Peyer's patch (tissue), 4 donors: Measurements from ENCODE around the gene ITGB7. TPM values are rescaled to one million over a fixed set of nuclear protein-coding genes. Genes with fewer than 3 reads are reported as not detected.

Experiments
- DNase-seq, 3 donors: peaks; one replicate each; pipeline ENCODE4 v3.0.0-alpha.2; 2017 to 2019
- H3K27ac ChIP-seq, 4 donors: fragments of 200-600 bp; sonication (generic); one replicate each; pipeline ENCODE4 v1.5.1; 2016 to 2019
- H3K27me3 ChIP-seq, 2 donors: fragments of 200-600 bp; sonication (generic); one replicate each; pipeline ENCODE4 v1.5.1; 2019
- H3K36me3 ChIP-seq, 3 donors: fragments of 200-600 bp; sonication (generic); one replicate each; pipeline ENCODE4 v1.5.1; 2016 to 2019
- H3K4me1 ChIP-seq, 4 donors: fragments of 200-600 bp; sonication (generic); one replicate each; pipeline ENCODE4 v1.5.1; 2016 to 2019
- H3K4me3 ChIP-seq, 4 donors: fragments of 200-600 bp; sonication (generic); 1 replicate in 3 of 4; 2 replicates in 1 of 4; pipeline ENCODE4 v1.5.1; 2016 to 2019; ENCODE audit warnings: mild to moderate bottlenecking in 1 of 4
- H3K9me3 ChIP-seq, 4 donors: fragments of 200-600 bp; sonication (generic); one replicate each; pipeline ENCODE4 v1.5.1; 2016 to 2019; ENCODE audit warnings: mild to moderate bottlenecking in 1 of 4
- POLR2A ChIP-seq, 2 donors: fragments of 450-650 bp; IDR thresholded peaks; one replicate each; pipeline ENCODE4 v1.5.1; 2017; ENCODE audit warnings: antibody characterized with exemption in 2 of 2, mild to moderate bottlenecking in 2 of 2, moderate library complexity in 2 of 2
- small RNA-seq, 2 donors: library from RNA; depleted of rRNA; stranded (forward); fragments of <200 nt; gene quantifications; one replicate each; pipeline ENCODE3, GENCODE V24; 2016
- total RNA-seq, 4 donors: library from RNA; depleted of rRNA; stranded (reverse); fragments of >200 nt; gene quantifications; one replicate each; pipeline ENCODE4 v1.1.0, GENCODE V29; 2016
- TF ChIP-seq, protein P1 (sequence below), 6 experiments: fragments of 450-650 bp in 4 of 6; fragments of 200-600 bp in 2 of 6; sonication (generic) in 1 of 6; IDR thresholded peaks; one replicate each; pipeline ENCODE4 v1.5.1; 2017 to 2019; ENCODE audit warnings: antibody characterized with exemption in 6 of 6, mild to moderate bottlenecking in 3 of 6, moderate library complexity in 1 of 6

ITGB7 gene
- total RNA-seq, 4 donors from 2014 or later, result 3.8 to 66.0 (median 4.4) TPM

DNA sequence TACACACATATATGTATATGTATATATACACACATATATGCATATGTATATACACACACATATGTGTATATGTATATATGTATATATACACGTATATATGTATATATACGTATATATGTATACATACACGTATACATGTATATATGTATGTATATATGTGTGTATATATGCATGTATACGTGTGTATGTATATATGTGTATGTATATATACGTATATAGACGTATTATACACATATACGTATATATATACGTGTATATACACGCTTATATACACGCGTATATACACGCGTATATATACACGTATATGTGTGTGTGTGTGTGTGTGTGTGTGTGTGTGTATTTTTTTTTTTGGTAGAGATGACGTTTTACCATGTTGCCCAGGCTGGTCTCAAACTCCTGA lies 59.4 kb downstream of the ITGB7 start:
- Histone ChIP-seq H3K9me3 (no peaks in the 10 kb centered on the region), H3K27me3 (no peaks in the 10 kb centered on the region), H3K4me3 (no peak overlapping the region), H3K27ac (no peak overlapping the region), H3K36me3 (no peaks in the 10 kb centered on the region), H3K4me1 (no peaks in the 10 kb centered on the region)
- no peak for DNase-seq
- TF ChIP-seq POLR2A (IDR thresholded peaks at IDR 0.05), result no peak
- TF ChIP-seq, protein P1, sequence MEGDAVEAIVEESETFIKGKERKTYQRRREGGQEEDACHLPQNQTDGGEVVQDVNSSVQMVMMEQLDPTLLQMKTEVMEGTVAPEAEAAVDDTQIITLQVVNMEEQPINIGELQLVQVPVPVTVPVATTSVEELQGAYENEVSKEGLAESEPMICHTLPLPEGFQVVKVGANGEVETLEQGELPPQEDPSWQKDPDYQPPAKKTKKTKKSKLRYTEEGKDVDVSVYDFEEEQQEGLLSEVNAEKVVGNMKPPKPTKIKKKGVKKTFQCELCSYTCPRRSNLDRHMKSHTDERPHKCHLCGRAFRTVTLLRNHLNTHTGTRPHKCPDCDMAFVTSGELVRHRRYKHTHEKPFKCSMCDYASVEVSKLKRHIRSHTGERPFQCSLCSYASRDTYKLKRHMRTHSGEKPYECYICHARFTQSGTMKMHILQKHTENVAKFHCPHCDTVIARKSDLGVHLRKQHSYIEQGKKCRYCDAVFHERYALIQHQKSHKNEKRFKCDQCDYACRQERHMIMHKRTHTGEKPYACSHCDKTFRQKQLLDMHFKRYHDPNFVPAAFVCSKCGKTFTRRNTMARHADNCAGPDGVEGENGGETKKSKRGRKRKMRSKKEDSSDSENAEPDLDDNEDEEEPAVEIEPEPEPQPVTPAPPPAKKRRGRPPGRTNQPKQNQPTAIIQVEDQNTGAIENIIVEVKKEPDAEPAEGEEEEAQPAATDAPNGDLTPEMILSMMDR (IDR thresholded peaks at IDR 0.05), result no peak

DNA sequence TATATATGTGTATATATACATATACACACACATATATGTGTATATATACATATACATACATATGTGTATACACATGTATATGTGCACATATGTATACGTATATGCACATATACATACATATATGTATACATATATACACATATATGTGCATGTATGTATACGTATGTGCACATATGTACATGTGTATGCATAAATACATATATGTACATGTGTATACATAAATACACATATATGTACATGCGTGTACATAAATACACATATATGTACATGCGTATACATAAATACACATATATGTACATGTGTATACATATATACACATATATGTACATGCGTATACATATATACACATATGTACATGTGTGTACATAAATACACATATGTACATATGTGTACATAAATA lies 59.9 kb downstream of the ITGB7 start:
- DNase-seq, result no peak
- H3K4me1 ChIP-seq, result no peaks in the 10 kb centered on the region
- H3K27ac ChIP-seq, result no peak overlapping the region
- H3K4me3 ChIP-seq, result no peak overlapping the region
- H3K27me3 ChIP-seq, result no peaks in the 10 kb centered on the region
- TF ChIP-seq, protein P1 (IDR thresholded peaks at IDR 0.05), result no peak
- no peaks in the 10 kb centered on the region for H3K36me3 ChIP-seq
- no peaks in the 10 kb centered on the region for H3K9me3 ChIP-seq

DNA sequence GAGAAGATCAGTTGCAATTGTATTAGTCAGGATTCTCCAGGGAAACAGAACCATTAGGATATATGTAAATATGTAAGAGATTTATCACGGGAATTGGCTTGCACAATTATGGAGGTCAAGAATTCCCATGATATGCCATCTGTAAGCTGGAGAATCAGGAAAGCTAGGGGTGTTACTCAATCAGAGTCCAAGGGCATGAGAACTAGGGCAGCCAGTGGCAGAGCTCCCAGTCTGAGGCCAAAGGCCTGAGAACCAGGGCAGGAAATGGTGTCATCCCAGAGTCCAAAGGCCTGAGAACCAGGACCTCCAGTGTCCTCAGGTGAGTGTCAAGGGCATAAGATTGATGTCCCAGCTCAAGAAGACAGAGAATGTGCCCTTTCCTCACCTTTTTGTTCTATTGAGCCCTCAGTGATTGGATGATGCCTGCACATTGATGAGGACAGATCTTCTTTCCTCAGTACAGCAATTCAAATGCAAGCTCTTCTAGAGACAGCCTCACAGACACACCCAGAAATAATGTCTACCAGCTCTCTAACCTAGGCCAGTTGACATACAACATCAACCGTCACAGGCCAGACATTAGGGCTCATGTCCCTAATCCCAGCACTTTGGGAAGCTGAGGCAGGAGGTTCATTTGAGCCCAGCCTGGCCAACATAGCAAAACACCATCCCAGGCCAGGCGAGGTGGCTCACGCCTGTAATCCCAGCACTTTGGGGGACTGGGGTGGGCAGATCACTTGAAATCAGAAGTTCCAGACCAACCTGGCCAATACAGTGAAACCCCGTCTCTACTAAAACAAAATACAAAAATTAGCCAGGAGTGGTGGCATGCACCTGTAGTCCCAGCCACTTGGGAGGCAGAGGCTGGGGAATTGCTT lies 61.4 kb downstream of the ITGB7 start:
- Histone ChIP-seq H3K27me3 (no peaks in the 10 kb centered on the region), H3K4me3 (no peak overlapping the region), H3K4me1 (no peaks in the 10 kb centered on the region), H3K27ac (no peak overlapping the region), H3K36me3 (no peaks in the 10 kb centered on the region), H3K9me3 (no peaks in the 10 kb centered on the region)
- DNase-seq, result peak in 1 of 3 donors; percentile 58
- TF ChIP-seq, protein P1 (IDR thresholded peaks at IDR 0.05), result no peak
- no peak for TF ChIP-seq POLR2A (IDR thresholded peaks at IDR 0.05)

DNA sequence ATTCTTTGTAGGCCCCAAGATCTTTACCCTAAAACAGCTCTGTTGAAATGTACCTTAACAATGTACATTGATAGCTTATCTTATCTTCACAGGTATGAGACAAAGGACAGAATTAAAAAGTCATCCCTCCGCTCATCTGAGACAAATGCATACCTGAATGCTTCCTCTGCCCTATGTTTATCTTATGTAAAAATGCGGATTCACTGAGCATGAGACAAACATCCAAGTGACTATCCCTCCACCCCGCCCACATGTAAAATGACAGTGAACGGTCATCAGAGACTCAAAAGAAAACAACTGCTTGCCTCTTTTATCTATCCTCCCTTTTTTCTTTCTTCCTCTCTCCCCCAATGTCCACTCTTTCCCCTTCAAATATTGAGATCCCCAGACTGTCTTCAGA lies 63.7 kb downstream of the ITGB7 start:
- TF ChIP-seq, protein P1 (IDR thresholded peaks at IDR 0.05), result no peak
- no peak for TF ChIP-seq POLR2A (IDR thresholded peaks at IDR 0.05)
- Histone ChIP-seq H3K4me1 (no peaks in the 10 kb centered on the region), H3K27ac (no peak overlapping the region), H3K9me3 (no peaks in the 10 kb centered on the region), H3K4me3 (no peak overlapping the region), H3K27me3 (no peaks in the 10 kb centered on the region), H3K36me3 (no peaks in the 10 kb centered on the region)
- no peak for DNase-seq

Small RNA genes within 50 kb of the gene (small RNA-seq; reads per million reads assigned to genes)
- gene HIGD1AP1, result 0 reads per million in 2 donors

Other genes starting within 250 kb of the ITGB7 start
- gene EIF4B, start 200.8 kb downstream of the ITGB7 start, total RNA-seq, result 100 to 1,000 TPM; 234 to 531 (median 250) TPM
- 100 to 1,000 TPM in 3 of 4 donors, 10 to 100 TPM in 1; 29.2 to 274 (median 154) TPM for gene TNS2, start 157.2 kb downstream of the ITGB7 start, total RNA-seq
- gene SPRYD3, start 127.9 kb downstream of the ITGB7 start, total RNA-seq, result 10 to 100 TPM; 27.8 to 38.7 (median 34.8) TPM
- gene IGFBP6, start 109.6 kb downstream of the ITGB7 start, total RNA-seq, result 100 to 1,000 TPM in 2 of 4 donors, 10 to 100 TPM in 2; 68.5 to 191 (median 128) TPM
- gene SOAT2, start 103.8 kb downstream of the ITGB7 start, total RNA-seq, result 10 to 100 TPM in 3 of 4 donors, not detected in 1; 13.3 to 55.0 (median 34.5) TPM
- gene ZNF740, start 26.5 kb downstream of the ITGB7 start, total RNA-seq, result 10 to 100 TPM; 11.9 to 38.8 (median 23.1) TPM
- gene CSAD, start 26.3 kb downstream of the ITGB7 start, total RNA-seq, result 100 to 1,000 TPM in 2 of 4 donors, 10 to 100 TPM in 2; 36.1 to 154 (median 109) TPM
- gene RARG, start 25.0 kb upstream of the ITGB7 start, total RNA-seq, result 10 to 100 TPM in 1 of 4 donors, 1 to 10 TPM in 3; 1.9 to 10.7 (median 5.7) TPM
- gene ESPL1, start 61.0 kb upstream of the ITGB7 start, total RNA-seq, result 100 to 1,000 TPM in 1 of 4 donors, 10 to 100 TPM in 3; 47.0 to 108 (median 87.0) TPM
- 100 to 1,000 TPM; 223 to 578 (median 263) TPM for gene PFDN5, start 88.3 kb upstream of the ITGB7 start, total RNA-seq
- gene MYG1, start 92.4 kb upstream of the ITGB7 start, total RNA-seq, result 10 to 100 TPM; 18.4 to 25.6 (median 24.8) TPM
- gene AAAS, start 114.4 kb upstream of the ITGB7 start, total RNA-seq, result 100 to 1,000 TPM in 1 of 4 donors, 10 to 100 TPM in 3; 36.4 to 143 (median 51.1) TPM
- not detected for gene SP7, start 129.1 kb upstream of the ITGB7 start, total RNA-seq
- 10 to 100 TPM; 56.1 to 83.4 (median 67.8) TPM for gene SP1, start 172.9 kb upstream of the ITGB7 start, total RNA-seq
- under 1 TPM in 1 of 4 donors, not detected in 3; 0.40 TPM for gene AMHR2, start 216.6 kb upstream of the ITGB7 start, total RNA-seq
- 100 to 1,000 TPM; 160 to 541 (median 423) TPM for gene PRR13, start 234.5 kb upstream of the ITGB7 start, total RNA-seq
- gene PCBP2, start 244.9 kb upstream of the ITGB7 start, total RNA-seq, result 100 to 1,000 TPM; 384 to 549 (median 500) TPM